Cardiac fibroblast (primary cell): ENCODE data around the gene PSMD1.
"Not testable (repeated sequence)": the region's sequence is repeated elsewhere in the genome, so short reads cannot be mapped to it uniquely, and the experiment has no call there.

Experiments used
- DNase-seq, 2 donors: peaks; one replicate each; pipeline versions ENCODE4 v3.0.0 to v3.0.0-alpha.2; 2010; ENCODE audit warnings: low read depth in 2 of 2
- H3K4me3 ChIP-seq, 2 donors: replicated peaks in 1 of 2; 1 replicate in 1 of 2; 2 replicates in 1 of 2; pipeline ENCODE4 v1.5.1; 2011; ENCODE audit warnings: low read depth in 2 of 2, low read length in 2 of 2, mild to moderate bottlenecking in 2 of 2, moderate library complexity in 1 of 2
- CTCF ChIP-seq: IDR thresholded peaks from one replicate; pipeline ENCODE4 v1.5.1; 2011; ENCODE audit warnings: low read depth, mild to moderate bottlenecking, low read length, inconsistent platforms

The PSMD1 gene

GRCh38 chr2:231133365-231134099 is 76.9 kb downstream of the PSMD1 start:
- peak; percentile 59 to 83 for DNase-seq
- H3K4me3 ChIP-seq: no peak overlapping the region
- TF ChIP-seq CTCF: no peak

- no peak for DNase-seq
- no peak for TF ChIP-seq CTCF
- no peak overlapping the region for H3K4me3 ChIP-seq
These were observed 78.4 kb downstream of the PSMD1 start for GRCh38 chr2:231134910-231135655.

- TF ChIP-seq CTCF: no peak
- no peak overlapping the region for H3K4me3 ChIP-seq
- DNase-seq: peak in 1 of 2 donors; percentile 27
These were observed 82.0 kb downstream of the PSMD1 start for GRCh38 chr2:231138699-231139098.

- TF ChIP-seq CTCF: no peak
- H3K4me3 ChIP-seq: no peak overlapping the region
- peak; percentile 17 to 33 for DNase-seq
These were observed 83.1 kb downstream of the PSMD1 start for GRCh38 chr2:231139796-231140195.

GRCh38 chr2:231140808-231141207 is 84.1 kb downstream of the PSMD1 start:
- H3K4me3 ChIP-seq, DNase-seq: not testable (repeated sequence)

GRCh38 chr2:231144896-231145295 is 88.2 kb downstream of the PSMD1 start:
- DNase-seq: no peak
- no peak overlapping the region for H3K4me3 ChIP-seq
- TF ChIP-seq CTCF: no peak

GRCh38 chr2:231146665-231147064 is 90.0 kb downstream of the PSMD1 start:
- no peak overlapping the region for H3K4me3 ChIP-seq
- no peak for TF ChIP-seq CTCF
- DNase-seq: no peak
